ENCODE data around the gene KIF5C. TPM values are rescaled to one million over a fixed set of nuclear protein-coding genes. Genes with fewer than 3 reads are reported as not detected.

KIF5C gene
- total RNA-seq, 1 donor from 2014 or later = 24.3 TPM

DNA sequence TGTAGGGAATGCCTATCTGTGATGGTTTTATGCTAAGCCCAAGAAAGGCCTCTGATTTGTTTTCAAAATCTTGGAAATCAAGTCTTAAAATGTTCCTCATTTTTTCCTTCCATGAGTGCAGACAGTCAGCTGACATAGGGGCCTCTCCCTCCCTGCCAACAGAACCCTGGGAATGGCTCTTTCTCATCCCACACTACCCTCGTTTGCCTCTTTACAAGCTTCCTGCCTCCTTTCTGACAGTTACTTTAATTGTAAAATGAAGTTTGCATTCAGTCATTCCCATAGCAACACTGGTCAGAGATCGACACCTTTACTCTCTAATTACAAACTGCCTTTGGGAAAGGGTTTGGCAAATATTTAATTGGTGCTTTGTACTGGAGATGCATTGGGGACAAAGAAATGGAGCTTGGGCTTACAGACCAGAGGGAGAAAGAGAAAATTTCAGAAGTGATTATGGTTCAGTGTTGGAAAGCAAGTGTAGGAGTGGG is 25.4 kb downstream of the KIF5C start:
- H3K27me3 ChIP-seq (ENCODE audit: insufficient read depth, low read length) = no peaks in the 10 kb centered on the region
- FAIRE-seq = no peak
- DNase-seq (ENCODE audit: low read depth) = no peak
- no peak overlapping the region for H3K4me3 ChIP-seq (ENCODE audit: insufficient read depth, low read depth, low read length)
- TF ChIP-seq, protein P1, sequence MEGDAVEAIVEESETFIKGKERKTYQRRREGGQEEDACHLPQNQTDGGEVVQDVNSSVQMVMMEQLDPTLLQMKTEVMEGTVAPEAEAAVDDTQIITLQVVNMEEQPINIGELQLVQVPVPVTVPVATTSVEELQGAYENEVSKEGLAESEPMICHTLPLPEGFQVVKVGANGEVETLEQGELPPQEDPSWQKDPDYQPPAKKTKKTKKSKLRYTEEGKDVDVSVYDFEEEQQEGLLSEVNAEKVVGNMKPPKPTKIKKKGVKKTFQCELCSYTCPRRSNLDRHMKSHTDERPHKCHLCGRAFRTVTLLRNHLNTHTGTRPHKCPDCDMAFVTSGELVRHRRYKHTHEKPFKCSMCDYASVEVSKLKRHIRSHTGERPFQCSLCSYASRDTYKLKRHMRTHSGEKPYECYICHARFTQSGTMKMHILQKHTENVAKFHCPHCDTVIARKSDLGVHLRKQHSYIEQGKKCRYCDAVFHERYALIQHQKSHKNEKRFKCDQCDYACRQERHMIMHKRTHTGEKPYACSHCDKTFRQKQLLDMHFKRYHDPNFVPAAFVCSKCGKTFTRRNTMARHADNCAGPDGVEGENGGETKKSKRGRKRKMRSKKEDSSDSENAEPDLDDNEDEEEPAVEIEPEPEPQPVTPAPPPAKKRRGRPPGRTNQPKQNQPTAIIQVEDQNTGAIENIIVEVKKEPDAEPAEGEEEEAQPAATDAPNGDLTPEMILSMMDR (IDR thresholded peaks at IDR 0.05; ENCODE audit: insufficient read depth, low read depth, low read length) = no peak
- no peak for TF ChIP-seq EZH2 (IDR thresholded peaks at IDR 0.05; ENCODE audit: insufficient read depth, low read length)
- no peaks in the 10 kb centered on the region for H3K9me3 Mint-ChIP-seq (ENCODE audit: unreplicated experiment)
- H3K36me3 Mint-ChIP-seq (ENCODE audit: low read depth, unreplicated experiment) = peaks cover 3% of the 10 kb centered on the region
- H3K36me3 ChIP-seq (ENCODE audit: insufficient read depth, low read length) = no peaks in the 10 kb centered on the region
- H3K4me2 ChIP-seq (ENCODE audit: low read length) = no peak overlapping the region
- H3K4me3 Mint-ChIP-seq (ENCODE audit: unreplicated experiment) = no peak overlapping the region
- H3K27me3 Mint-ChIP-seq (ENCODE audit: low read depth, unreplicated experiment) = no peaks in the 10 kb centered on the region
- H3K79me2 ChIP-seq (ENCODE audit: insufficient read depth, low read length) = no peaks in the 10 kb centered on the region
- H3K9ac ChIP-seq (ENCODE audit: low read length) = no peak overlapping the region
- no peaks in the 10 kb centered on the region for H3K4me1 ChIP-seq (ENCODE audit: insufficient read depth, low read length)
- no peak overlapping the region for H3K27ac ChIP-seq (ENCODE audit: low read depth, low read length)
- H4K20me1 ChIP-seq (ENCODE audit: insufficient read depth, low read length) = no peaks in the 10 kb centered on the region
- H2AFZ ChIP-seq (ENCODE audit: low read depth, low read length) = no peak overlapping the region
- no peak overlapping the region for H3K27ac Mint-ChIP-seq (ENCODE audit: unreplicated experiment)
- H3K4me1 Mint-ChIP-seq (ENCODE audit: low read depth, unreplicated experiment) = peaks cover 4% of the 10 kb centered on the region
- H3K9me3 ChIP-seq (ENCODE audit: insufficient read depth, low read depth, low read length) = no peaks in the 10 kb centered on the region

DNA sequence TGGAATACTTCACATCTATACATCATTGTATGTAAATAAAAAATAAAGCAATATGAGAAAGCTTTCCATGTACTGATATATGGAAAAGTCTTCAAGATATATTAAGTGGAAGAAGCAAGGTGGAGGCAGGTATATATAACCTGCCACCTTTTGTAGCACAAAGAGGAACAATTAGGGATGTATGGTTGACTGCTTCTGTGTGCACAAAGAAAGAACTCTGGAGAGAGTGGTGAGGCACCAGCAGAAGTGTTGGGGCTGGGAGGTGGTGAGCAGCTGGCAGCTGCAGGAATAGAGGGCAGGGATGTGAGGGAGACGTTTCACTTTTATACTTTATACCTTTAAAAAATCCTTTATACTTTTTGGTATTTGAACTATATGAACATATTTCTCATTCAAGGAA is 26.1 kb downstream of the KIF5C start:
- Mint-ChIP-seq H3K27ac (ENCODE audit: unreplicated experiment) (no peak overlapping the region), H3K9me3 (ENCODE audit: unreplicated experiment) (no peaks in the 10 kb centered on the region), H3K27me3 (ENCODE audit: low read depth, unreplicated experiment) (no peaks in the 10 kb centered on the region), H3K36me3 (ENCODE audit: low read depth, unreplicated experiment) (peaks cover 4% of the 10 kb centered on the region), H3K4me3 (ENCODE audit: unreplicated experiment) (no peak overlapping the region), H3K4me1 (ENCODE audit: low read depth, unreplicated experiment) (peaks cover 7% of the 10 kb centered on the region)
- no peaks in the 10 kb centered on the region for H3K4me1 ChIP-seq (ENCODE audit: insufficient read depth, low read length)
- H4K20me1 ChIP-seq (ENCODE audit: insufficient read depth, low read length) = no peaks in the 10 kb centered on the region
- no peak for DNase-seq (ENCODE audit: low read depth)
- H2AFZ ChIP-seq (ENCODE audit: low read depth, low read length) = no peak overlapping the region
- no peaks in the 10 kb centered on the region for H3K79me2 ChIP-seq (ENCODE audit: insufficient read depth, low read length)
- FAIRE-seq = no peak
- no peak overlapping the region for H3K27ac ChIP-seq (ENCODE audit: low read depth, low read length)
- no peaks in the 10 kb centered on the region for H3K27me3 ChIP-seq (ENCODE audit: insufficient read depth, low read length)
- no peaks in the 10 kb centered on the region for H3K36me3 ChIP-seq (ENCODE audit: insufficient read depth, low read length)
- no peaks in the 10 kb centered on the region for H3K9me3 ChIP-seq (ENCODE audit: insufficient read depth, low read depth, low read length)
- H3K9ac ChIP-seq (ENCODE audit: low read length) = no peak overlapping the region
- no peak overlapping the region for H3K4me2 ChIP-seq (ENCODE audit: low read length)
- TF ChIP-seq, protein P1 (IDR thresholded peaks at IDR 0.05; ENCODE audit: insufficient read depth, low read depth, low read length) = no peak
- no peak for TF ChIP-seq EZH2 (IDR thresholded peaks at IDR 0.05; ENCODE audit: insufficient read depth, low read length)
- H3K4me3 ChIP-seq (ENCODE audit: insufficient read depth, low read depth, low read length) = no peak overlapping the region

DNA sequence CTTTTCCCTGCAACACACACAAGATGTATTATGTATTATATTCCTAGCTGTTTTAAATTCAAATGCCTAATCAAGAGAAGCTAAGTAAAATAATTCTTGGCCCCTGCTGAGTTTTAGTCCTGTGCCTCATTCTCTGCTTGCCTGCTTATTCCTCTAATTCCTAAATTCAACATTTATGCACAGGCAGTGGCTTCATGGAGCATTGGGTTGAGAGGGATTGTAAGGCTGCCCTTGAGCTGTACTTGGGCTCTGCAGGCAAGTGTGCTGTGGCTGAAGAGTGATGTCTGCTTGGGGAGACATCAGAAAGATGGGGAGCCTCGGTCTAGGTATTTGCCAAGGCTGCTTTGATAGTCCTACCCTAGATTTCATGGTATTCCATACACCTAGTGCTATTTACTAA is 27.8 kb downstream of the KIF5C start:
- Histone ChIP-seq H3K36me3 (ENCODE audit: insufficient read depth, low read length) (no peaks in the 10 kb centered on the region), H4K20me1 (ENCODE audit: insufficient read depth, low read length) (no peaks in the 10 kb centered on the region), H3K4me1 (ENCODE audit: insufficient read depth, low read length) (no peaks in the 10 kb centered on the region), H3K4me2 (ENCODE audit: low read length) (no peak overlapping the region), H2AFZ (ENCODE audit: low read depth, low read length) (no peak overlapping the region), H3K27me3 (ENCODE audit: insufficient read depth, low read length) (no peaks in the 10 kb centered on the region), H3K4me3 (ENCODE audit: insufficient read depth, low read depth, low read length) (no peak overlapping the region), H3K79me2 (ENCODE audit: insufficient read depth, low read length) (no peaks in the 10 kb centered on the region), H3K9ac (ENCODE audit: low read length) (no peak overlapping the region), H3K27ac (ENCODE audit: low read depth, low read length) (no peak overlapping the region), H3K9me3 (ENCODE audit: insufficient read depth, low read depth, low read length) (no peaks in the 10 kb centered on the region)
- Mint-ChIP-seq H3K9me3 (ENCODE audit: unreplicated experiment) (no peaks in the 10 kb centered on the region), H3K27ac (ENCODE audit: unreplicated experiment) (no peak overlapping the region), H3K4me3 (ENCODE audit: unreplicated experiment) (no peak overlapping the region), H3K36me3 (ENCODE audit: low read depth, unreplicated experiment) (peaks cover 7% of the 10 kb centered on the region), H3K27me3 (ENCODE audit: low read depth, unreplicated experiment) (no peaks in the 10 kb centered on the region), H3K4me1 (ENCODE audit: low read depth, unreplicated experiment) (peaks cover 9% of the 10 kb centered on the region)
- FAIRE-seq = no peak
- TF ChIP-seq, protein P1 (IDR thresholded peaks at IDR 0.05; ENCODE audit: insufficient read depth, low read depth, low read length) = no peak
- DNase-seq (ENCODE audit: low read depth) = no peak

Measured in astrocyte (in vitro differentiated cells and primary cell).